Endothelial cell of umbilical vein (primary cell): ENCODE results near the gene WIPI1. TPM values are rescaled to one million over a fixed set of nuclear protein-coding genes. Genes with fewer than 3 reads are reported as not detected.

Experiments
- BruUV-seq: library from RNA; stranded (reverse); fragments of 400-500 nt; replicated peaks from 2 replicates; lab custom pipeline; 2021; lab: Mats Ljungman, UMichigan
- CTCF ChIA-PET: fragments of 300-600, 350-600 bp; sonication (Branson Sonifier 250); formaldehyde crosslinking; loops from one replicate; lab custom pipeline; 2021; ENCODE audit warnings: antibody characterized with exemption, inconsistent platforms; lab: Charles Lee
- POLR2A ChIA-PET: fragments of 300-600, 350-600 bp; sonication (Branson Sonifier 250); formaldehyde crosslinking; loops from one replicate; lab custom pipeline; 2021; ENCODE audit warnings: antibody characterized with exemption, inconsistent platforms; lab: Charles Lee
- DNase-seq: peaks from one replicate; pipeline ENCODE4 v3.0.0-alpha.2; 2011; ENCODE audit warnings: low read depth, low spot score
- FAIRE-seq: peaks from 2 replicates; lab custom pipeline; 2011; peaks lifted over from hg19 to GRCh38; lab: Jason Lieb, UNC
- H2AFZ ChIP-seq: 2 replicates; pipeline ENCODE4 v1.6.0; 2012; ENCODE audit warnings: low read depth, low read length, control low read depth, inconsistent platforms
- H3K27ac ChIP-seq: 2 replicates; pipeline ENCODE4 v1.5.1; 2011; ENCODE audit warnings: low read depth, mild to moderate bottlenecking, control low read depth, low read length, moderate library complexity; ENCODE audit not compliant: insufficient read depth
- H3K27me3 ChIP-seq, 2 experiments: 2 replicates each; pipeline versions ENCODE4 v1.6.0 to v1.6.1; 2011; ENCODE audit warnings: low read length in 2 of 2, mixed read lengths in 1 of 2; ENCODE audit not compliant: control insufficient read depth in 2 of 2, insufficient read depth in 2 of 2
- H3K36me3 ChIP-seq, 2 experiments: 2 replicates in 1 of 2; 3 replicates in 1 of 2; pipeline ENCODE4 v1.5.1; 2011; ENCODE audit warnings: low read length in 2 of 2, mild to moderate bottlenecking in 1 of 2, moderate library complexity in 1 of 2; ENCODE audit not compliant: control insufficient read depth in 2 of 2, insufficient read depth in 2 of 2; ENCODE audit errors: extremely low read depth in 1 of 2
- H3K4me1 ChIP-seq: 3 replicates; pipeline ENCODE4 v1.5.1; 2011; ENCODE audit warnings: mild to moderate bottlenecking, low read length; ENCODE audit not compliant: control insufficient read depth, insufficient read depth; ENCODE audit errors: extremely low read depth
- H3K4me2 ChIP-seq: 2 replicates; pipeline ENCODE4 v1.6.1; 2011; ENCODE audit warnings: low read length, control low read depth, mixed read lengths; ENCODE audit not compliant: insufficient read depth
- H3K4me3 ChIP-seq, 3 experiments: fragments of 200-600 bp in 1 of 3; sonication (generic), shearing (Covaris generic) in 1 of 3; replicated peaks in 1 of 3; 2 replicates each; pipeline ENCODE4 v1.5.1; 2011 to 2016; ENCODE audit warnings: control low read depth in 3 of 3, low read length in 3 of 3, mild to moderate bottlenecking in 2 of 3, inconsistent platforms in 1 of 3, low read depth in 1 of 3, moderate library complexity in 1 of 3; ENCODE audit not compliant: insufficient read depth in 1 of 3
- H3K79me2 ChIP-seq: 2 replicates; pipeline ENCODE4 v1.6.0; 2012; ENCODE audit warnings: low read length, inconsistent platforms; ENCODE audit not compliant: control insufficient read depth, insufficient read depth
- H3K9ac ChIP-seq: replicated peaks from 2 replicates; pipeline ENCODE3; 2011; ENCODE audit warnings: low read length, control low read depth; ENCODE audit not compliant: insufficient read depth; ENCODE audit errors: extremely low read depth
- H3K9me1 ChIP-seq: replicated peaks from 3 replicates; pipeline ENCODE4 v1.6.0; 2011; ENCODE audit warnings: mild to moderate bottlenecking, low read length; ENCODE audit not compliant: control insufficient read depth, insufficient read depth; ENCODE audit errors: extremely low read depth
- H3K9me3 ChIP-seq: replicated peaks from 2 replicates; pipeline ENCODE4 v1.5.1; 2012; ENCODE audit warnings: low read length, inconsistent platforms; ENCODE audit not compliant: control insufficient read depth, insufficient read depth
- H4K20me1 ChIP-seq: replicated peaks from 2 replicates; pipeline ENCODE3; 2011; ENCODE audit warnings: mild to moderate bottlenecking, low read length; ENCODE audit not compliant: control insufficient read depth, insufficient read depth; ENCODE audit errors: extremely low read depth
- EZH2 ChIP-seq: IDR thresholded peaks from 2 replicates; pipeline ENCODE4 v1.6.1; 2012; ENCODE audit warnings: borderline replicate concordance, low read depth, mild to moderate bottlenecking, moderate library complexity, low read length, inconsistent platforms; ENCODE audit not compliant: severe bottlenecking
- FOS ChIP-seq: IDR thresholded peaks from 2 replicates; pipeline ENCODE4 v1.6.1; 2011; ENCODE audit warnings: mild to moderate bottlenecking, low read length, moderate library complexity, borderline replicate concordance; ENCODE audit not compliant: insufficient read depth
- GATA2 ChIP-seq: IDR thresholded peaks from 2 replicates; pipeline ENCODE4 v1.7.0; 2011; ENCODE audit warnings: low read depth, mild to moderate bottlenecking, moderate library complexity, mixed read lengths, low read length; ENCODE audit not compliant: insufficient read length, insufficient read depth
- JUN ChIP-seq: IDR thresholded peaks from 2 replicates; pipeline ENCODE4 v1.6.1; 2011; ENCODE audit warnings: borderline replicate concordance, low read depth; ENCODE audit not compliant: insufficient read length, insufficient read depth
- MYC ChIP-seq: IDR thresholded peaks from one replicate; pipeline ENCODE4 v1.6.1; 2011; ENCODE audit warnings: mild to moderate bottlenecking, low read depth, low read length
- POLR2A ChIP-seq: IDR thresholded peaks from 2 replicates; pipeline ENCODE4 v1.6.1; 2012; ENCODE audit warnings: low read depth, mild to moderate bottlenecking, control low read depth, low read length
- POLR2AphosphoS5 ChIP-seq: IDR thresholded peaks from 2 replicates; pipeline ENCODE4 v1.6.1; 2012; ENCODE audit warnings: low read depth, mild to moderate bottlenecking, control low read depth, low read length, moderate library complexity; ENCODE audit not compliant: insufficient read depth
- dilution Hi-C: fragments of 300-500 bp; cut with MboI; formaldehyde crosslinking; loops from one replicate; pipeline ENCODE4 v1.15.0; 2019; ENCODE audit warnings: low sequenced_read_pairs; ENCODE audit not compliant: extremely low pct_ligation_motif_present
- intact Hi-C: fragments of 100-400 bp; cut with micrococcal nuclease; formaldehyde crosslinking; loops from one replicate; pipeline ENCODE4 v1.10.0; 2022
- polyA plus RNA-seq, 4 experiments: library from polyadenylated mRNA; depleted of rRNA in 3 of 4; stranded (reverse) in 3 of 4; unstranded in 1 of 4; fragments of >200 nt; gene quantifications; 2 replicates each; pipeline versions ENCODE4 v1.2.1 to v1.2.3, GENCODE V29; 2011 to 2012; ENCODE audit warnings: missing spikeins in 1 of 4
- total RNA-seq: library from RNA; stranded (reverse); gene quantifications from 2 replicates; pipeline ENCODE4 v1.2.3, GENCODE V29; 2021
- TF ChIP-seq, protein P1 (sequence below), 2 donors: IDR thresholded peaks; 1 replicate in 1 of 2; 2 replicates in 1 of 2; pipeline ENCODE4 v1.5.1; 2011; ENCODE audit warnings: low read length in 2 of 2, mild to moderate bottlenecking in 2 of 2, moderate library complexity in 2 of 2, control low read depth in 1 of 2, inconsistent platforms in 1 of 2, low read depth in 1 of 2; ENCODE audit not compliant: insufficient read depth in 1 of 2; ENCODE audit errors: extremely low read depth in 1 of 2
- TF ChIP-seq, protein P2 (sequence below): IDR thresholded peaks from 2 replicates; pipeline ENCODE4 v1.6.1; 2011; ENCODE audit not compliant: insufficient read depth, insufficient read length

WIPI1 gene
- total and polyA plus RNA-seq, 2 donors (not counting 3 experiments of a cell fraction or from before 2014, with no cell fraction given): 49.9 to 70.3 TPM

DNA sequence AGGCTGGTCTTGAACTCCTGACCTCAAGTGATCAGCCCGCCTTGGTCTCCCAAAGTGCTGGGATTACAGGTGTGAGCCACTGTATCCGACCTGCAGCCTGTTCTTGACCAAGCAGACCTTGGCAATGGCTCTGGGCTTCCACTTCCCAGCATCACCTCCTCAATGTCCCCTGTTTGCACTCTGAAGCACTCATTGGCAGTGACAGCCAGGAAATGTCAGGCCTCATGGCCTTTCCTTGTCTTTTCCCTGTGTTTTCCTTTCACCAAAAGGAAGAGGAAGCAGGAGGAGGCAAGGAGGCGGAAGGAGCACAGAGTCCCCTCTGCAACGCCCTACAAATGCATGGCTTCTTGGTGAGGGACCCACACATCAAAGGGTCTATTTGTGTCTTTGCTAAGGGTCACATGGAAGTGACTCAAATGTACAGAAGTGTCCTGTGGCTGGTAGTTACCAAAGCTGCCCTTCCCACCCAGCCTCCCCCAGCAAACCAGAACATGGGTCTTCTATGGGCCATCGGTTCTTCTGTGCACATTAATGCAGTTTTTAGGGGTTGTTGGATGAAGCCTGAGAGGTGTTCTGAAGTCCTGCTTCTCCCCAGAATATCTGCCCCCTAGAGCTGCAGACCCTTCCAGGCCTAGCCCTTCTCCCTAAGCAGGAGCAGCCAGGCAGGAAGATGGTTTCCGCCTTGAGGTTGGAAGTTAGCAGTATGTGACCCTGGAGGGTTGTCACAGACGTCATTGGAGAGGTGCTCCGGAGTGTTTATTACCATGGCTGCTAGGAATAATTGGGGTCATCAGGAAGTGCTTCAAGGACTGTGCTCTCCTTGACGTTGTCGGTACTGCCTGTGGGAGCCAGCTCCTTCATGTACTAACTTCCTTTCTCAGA, 60.8 kb downstream of the WIPI1 start:
- H3K79me2 ChIP-seq: no peaks in the 10 kb centered on the region
- H3K27me3 ChIP-seq: no peaks in the 10 kb centered on the region
- BruUV-seq: no TSS peak
- ChIA-PET POLR2A (no interaction called here), CTCF (interaction anchor here (0.5 to 1.3 kb wide), 4 partner anchors 13 to 605 kb away, joined by 3 to 4 read pairs (median 3); no protein-coding TSS in a partner anchor)
- H3K4me2 ChIP-seq: no peak overlapping the region
- dilution Hi-C loops (no loop called here), intact Hi-C loops (loop anchor here (5.0 kb wide), 1 partner anchor 189 kb away; no protein-coding TSS in a partner anchor)
- no peak for TF ChIP-seq POLR2A
- no peak for TF ChIP-seq JUN
- TF ChIP-seq GATA2: no peak
- no peaks in the 10 kb centered on the region for H3K9me3 ChIP-seq
- H3K4me3 ChIP-seq: no peak overlapping the region
- no peak overlapping the region for H3K9ac ChIP-seq
- no peaks in the 10 kb centered on the region for H3K9me1 ChIP-seq
- FAIRE-seq (no peak), DNase-seq (no peak)
- H4K20me1 ChIP-seq: no peaks in the 10 kb centered on the region
- H3K27ac ChIP-seq: no peak overlapping the region
- H3K36me3 ChIP-seq: no peaks in the 10 kb centered on the region
- H3K4me1 ChIP-seq: peaks cover 11% of the 10 kb centered on the region
- H2AFZ ChIP-seq: peak overlapping the region; percentile 40

DNA sequence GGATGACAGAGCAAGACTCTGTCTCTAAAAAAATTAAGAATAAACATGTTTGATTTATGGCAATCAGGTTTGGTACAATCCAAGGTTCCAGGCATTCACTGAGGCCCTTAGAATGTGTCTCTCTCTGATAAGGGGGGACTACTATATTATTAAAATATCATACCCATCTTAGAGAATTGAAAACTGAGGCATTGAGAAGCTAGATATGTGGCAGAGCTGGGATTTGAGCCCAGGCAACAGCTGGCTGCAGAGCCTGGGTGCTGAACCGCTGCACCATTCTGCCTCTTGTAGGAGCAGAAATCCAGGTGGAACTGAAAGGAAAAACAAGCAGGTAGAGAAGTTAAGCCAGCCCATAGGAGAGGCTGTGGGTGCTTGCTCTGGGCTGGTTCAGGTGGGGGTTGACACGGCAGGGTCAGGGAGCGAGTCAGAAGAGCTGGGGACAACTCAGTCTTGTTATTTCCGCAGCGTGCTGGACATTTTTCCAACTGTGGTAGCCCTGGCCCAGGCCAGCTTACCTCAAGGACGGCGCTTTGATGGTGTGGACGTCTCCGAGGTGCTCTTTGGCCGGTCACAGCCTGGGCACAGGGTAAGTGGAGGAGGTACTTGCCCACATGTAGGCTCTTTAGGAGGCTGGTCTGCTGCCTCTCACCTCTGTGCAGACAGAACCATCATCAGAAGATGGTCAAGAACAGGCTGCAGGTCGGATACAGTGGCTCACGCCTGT, 62.5 kb downstream of the WIPI1 start:
- H2AFZ ChIP-seq: no peak overlapping the region
- no peak for FAIRE-seq
- BruUV-seq: no TSS peak
- no peaks in the 10 kb centered on the region for H4K20me1 ChIP-seq
- intact Hi-C loops (loop anchor here (5.0 kb wide), 1 partner anchor 187 kb away; no protein-coding TSS in a partner anchor), dilution Hi-C loops (no loop called here)
- POLR2A ChIA-PET: no interaction called here
- H3K9me1 ChIP-seq: no peaks in the 10 kb centered on the region
- H3K4me1 ChIP-seq: peaks cover 10% of the 10 kb centered on the region
- H3K4me2 ChIP-seq: no peak overlapping the region
- no peak overlapping the region for H3K9ac ChIP-seq
- no peak overlapping the region for H3K4me3 ChIP-seq
- H3K36me3 ChIP-seq: no peaks in the 10 kb centered on the region
- DNase-seq: no peak
- TF ChIP-seq, protein P1, sequence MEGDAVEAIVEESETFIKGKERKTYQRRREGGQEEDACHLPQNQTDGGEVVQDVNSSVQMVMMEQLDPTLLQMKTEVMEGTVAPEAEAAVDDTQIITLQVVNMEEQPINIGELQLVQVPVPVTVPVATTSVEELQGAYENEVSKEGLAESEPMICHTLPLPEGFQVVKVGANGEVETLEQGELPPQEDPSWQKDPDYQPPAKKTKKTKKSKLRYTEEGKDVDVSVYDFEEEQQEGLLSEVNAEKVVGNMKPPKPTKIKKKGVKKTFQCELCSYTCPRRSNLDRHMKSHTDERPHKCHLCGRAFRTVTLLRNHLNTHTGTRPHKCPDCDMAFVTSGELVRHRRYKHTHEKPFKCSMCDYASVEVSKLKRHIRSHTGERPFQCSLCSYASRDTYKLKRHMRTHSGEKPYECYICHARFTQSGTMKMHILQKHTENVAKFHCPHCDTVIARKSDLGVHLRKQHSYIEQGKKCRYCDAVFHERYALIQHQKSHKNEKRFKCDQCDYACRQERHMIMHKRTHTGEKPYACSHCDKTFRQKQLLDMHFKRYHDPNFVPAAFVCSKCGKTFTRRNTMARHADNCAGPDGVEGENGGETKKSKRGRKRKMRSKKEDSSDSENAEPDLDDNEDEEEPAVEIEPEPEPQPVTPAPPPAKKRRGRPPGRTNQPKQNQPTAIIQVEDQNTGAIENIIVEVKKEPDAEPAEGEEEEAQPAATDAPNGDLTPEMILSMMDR (IDR thresholded peaks at IDR 0.05; ENCODE audit: extremely low read depth in 1 of 2, insufficient read depth in 1 of 2, low read depth in 1 of 2, low read length in 2 of 2): no peak
- no peak for TF ChIP-seq GATA2
- no peak for TF ChIP-seq EZH2
- TF ChIP-seq, protein P2, sequence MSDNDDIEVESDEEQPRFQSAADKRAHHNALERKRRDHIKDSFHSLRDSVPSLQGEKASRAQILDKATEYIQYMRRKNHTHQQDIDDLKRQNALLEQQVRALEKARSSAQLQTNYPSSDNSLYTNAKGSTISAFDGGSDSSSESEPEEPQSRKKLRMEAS: no peak
- TF ChIP-seq FOS: no peak
- no peak for TF ChIP-seq JUN
- no peak for TF ChIP-seq POLR2AphosphoS5
- TF ChIP-seq POLR2A: no peak
- TF ChIP-seq MYC: no peak
- CTCF ChIA-PET: interaction anchor here (0.9 to 1.3 kb wide), 3 partner anchors 11 to 194 kb away, joined by 3 to 4 read pairs (median 3); no protein-coding TSS in a partner anchor
- H3K79me2 ChIP-seq: no peaks in the 10 kb centered on the region
- no peak overlapping the region for H3K27ac ChIP-seq
- H3K9me3 ChIP-seq: no peaks in the 10 kb centered on the region
- no peaks in the 10 kb centered on the region for H3K27me3 ChIP-seq
